ENCODE results near the gene MCCC1.

GRCh38 chr3:183006396-183007002 lies 92.8 kb downstream of the MCCC1 start:
- no peak for TF ChIP-seq CTCF (conservative IDR thresholded peaks at IDR 0.05; ENCODE audit: low read depth, low read length)
- no peak for TF ChIP-seq EZH2 (IDR thresholded peaks at IDR 0.05; ENCODE audit: borderline replicate concordance, low read depth, low read length, poor library complexity, severe bottlenecking)

Measured in A673 (cell line).